GM20000 (cell line): Measurements from ENCODE around the gene CAMKMT.

Source experiments
- DNase-seq: peaks from one replicate; pipeline ENCODE4 v3.0.0; 2012; ENCODE audit warnings: low spot score
- CTCF ChIP-seq: IDR thresholded peaks from 2 replicates; pipeline ENCODE4 v1.5.1; 2012; ENCODE audit warnings: mild to moderate bottlenecking, control low read depth; ENCODE audit errors: extremely low read depth, missing control alignments

The CAMKMT gene

GRCh38 chr2:44358503-44358902, 3.2 kb upstream of the CAMKMT start:
- no peak for TF ChIP-seq CTCF
- DNase-seq: peak; percentile 19

- DNase-seq: peak; percentile 18
Observed at GRCh38 chr2:44360749-44361329, 908 bp upstream of the CAMKMT start.

GRCh38 chr2:44362207-44363015, 664 bp downstream of the CAMKMT start:
- TF ChIP-seq CTCF: no peak
- DNase-seq: peak; percentile 26

More at GRCh38 chr2:44360749-44361329, 908 bp upstream of the CAMKMT start:
- TF ChIP-seq CTCF: no peak

GRCh38 chr2:44364604-44365003, 2.9 kb downstream of the CAMKMT start:
- TF ChIP-seq CTCF: no peak
- DNase-seq: no peak

GRCh38 chr2:44367591-44367990, 5.8 kb downstream of the CAMKMT start:
- no peak for DNase-seq
- no peak for TF ChIP-seq CTCF

GRCh38 chr2:44369392-44369791, 7.6 kb downstream of the CAMKMT start:
- no peak for DNase-seq

More at GRCh38 chr2:44369392-44369791, 7.6 kb downstream of the CAMKMT start:
- no peak for TF ChIP-seq CTCF
